Loucy (cell line): ENCODE results near the gene BIK.

Experiments
- EZH2phosphoT487 ChIP-seq: fragments of 200-600 bp; IDR thresholded peaks from 2 replicates; pipeline ENCODE4 v1.6.1; 2018; ENCODE audit warnings: antibody characterized with exemption, mild to moderate bottlenecking, moderate library complexity, borderline replicate concordance
- TF ChIP-seq, protein P1 (sequence below): fragments of 200-600 bp; sonication (generic); conservative IDR thresholded peaks from 2 replicates; pipeline ENCODE4 v1.5.1; 2014; ENCODE audit warnings: mild to moderate bottlenecking, antibody characterized with exemption, low read length

DNA sequence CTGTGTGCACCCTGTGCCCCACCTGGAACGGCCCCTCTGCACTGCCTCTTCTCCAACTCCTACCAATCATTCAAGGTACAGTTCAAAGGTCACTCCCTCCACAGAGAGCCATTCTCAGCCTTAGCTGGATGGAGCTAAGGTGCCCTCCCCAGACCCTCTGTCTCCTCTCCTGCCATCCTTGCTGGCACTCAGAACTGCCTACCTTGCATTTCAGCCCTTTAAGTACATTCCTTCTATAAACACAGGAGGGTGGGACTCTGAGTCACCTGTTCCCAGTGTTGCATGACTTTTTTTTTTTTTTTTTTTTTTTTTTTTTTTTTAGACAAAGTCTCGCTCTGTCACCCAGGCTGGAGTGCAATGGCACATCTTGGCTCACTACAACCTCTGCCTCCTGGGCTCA lies 29.9 kb upstream of the BIK start:
- TF ChIP-seq, protein P1, sequence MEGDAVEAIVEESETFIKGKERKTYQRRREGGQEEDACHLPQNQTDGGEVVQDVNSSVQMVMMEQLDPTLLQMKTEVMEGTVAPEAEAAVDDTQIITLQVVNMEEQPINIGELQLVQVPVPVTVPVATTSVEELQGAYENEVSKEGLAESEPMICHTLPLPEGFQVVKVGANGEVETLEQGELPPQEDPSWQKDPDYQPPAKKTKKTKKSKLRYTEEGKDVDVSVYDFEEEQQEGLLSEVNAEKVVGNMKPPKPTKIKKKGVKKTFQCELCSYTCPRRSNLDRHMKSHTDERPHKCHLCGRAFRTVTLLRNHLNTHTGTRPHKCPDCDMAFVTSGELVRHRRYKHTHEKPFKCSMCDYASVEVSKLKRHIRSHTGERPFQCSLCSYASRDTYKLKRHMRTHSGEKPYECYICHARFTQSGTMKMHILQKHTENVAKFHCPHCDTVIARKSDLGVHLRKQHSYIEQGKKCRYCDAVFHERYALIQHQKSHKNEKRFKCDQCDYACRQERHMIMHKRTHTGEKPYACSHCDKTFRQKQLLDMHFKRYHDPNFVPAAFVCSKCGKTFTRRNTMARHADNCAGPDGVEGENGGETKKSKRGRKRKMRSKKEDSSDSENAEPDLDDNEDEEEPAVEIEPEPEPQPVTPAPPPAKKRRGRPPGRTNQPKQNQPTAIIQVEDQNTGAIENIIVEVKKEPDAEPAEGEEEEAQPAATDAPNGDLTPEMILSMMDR = no peak
- TF ChIP-seq EZH2phosphoT487 = no peak
